ENCODE measurements around the gene SMARCB1. TPM values are rescaled to one million over a fixed set of nuclear protein-coding genes. Genes with fewer than 3 reads are reported as not detected.

The SMARCB1 gene
- total RNA-seq, 1 donor from 2014 or later = 92.2 TPM

GRCh38 chr22:23767673-23768548 lies 18.9 kb upstream of the SMARCB1 start, which contains the start of gene CHCHD10:
Gene CHCHD10 (minus strand): TSS chr22:23767972. CDS start chr22:23767874, 98 bp downstream.
- DNase-seq = peak; percentile 95
- intact Hi-C loops (cut with micrococcal nuclease) = loop anchor here (1.0 to 2.0 kb wide), 3 partner anchors 19 to 126 kb away; partner anchors contain the start of genes DERL3 and MIF
- peaks cover 5% of the 10 kb centered on the region for H3K36me3 Mint-ChIP-seq (ENCODE audit: low read depth)
- H3K27me3 Mint-ChIP-seq = peaks cover 2% of the 10 kb centered on the region
- peak within 1 kb of the TSS; percentile 79 for H3K27ac Mint-ChIP-seq
- H3K9me3 Mint-ChIP-seq = no peaks in the 10 kb centered on the region
- H3K4me3 Mint-ChIP-seq = peak within 1 kb of the TSS; percentile 87
- H3K4me1 Mint-ChIP-seq = peaks cover 34% of the 10 kb centered on the region

GRCh38 chr22:23769321-23769965 lies 17.3 kb upstream of the SMARCB1 start:
- Mint-ChIP-seq H3K27ac (no peak overlapping the region), H3K4me1 (peaks cover 28% of the 10 kb centered on the region), H3K4me3 (peak overlapping the region; percentile 87), H3K36me3 (ENCODE audit: low read depth) (peaks cover 5% of the 10 kb centered on the region), H3K27me3 (peaks cover 12% of the 10 kb centered on the region), H3K9me3 (no peaks in the 10 kb centered on the region)
- intact Hi-C loops (cut with micrococcal nuclease) = no loop called here
- DNase-seq = no peak

- no peak for DNase-seq
- peak overlapping the region; percentile 63 for H3K4me3 Mint-ChIP-seq
- intact Hi-C loops (cut with micrococcal nuclease) = loop anchor here (1.0 kb wide), 1 partner anchor 14 kb away; the partner anchor contains the start of gene SMARCB1
- H3K36me3 Mint-ChIP-seq (ENCODE audit: low read depth) = no peaks in the 10 kb centered on the region
- peaks cover 17% of the 10 kb centered on the region for H3K27me3 Mint-ChIP-seq
- no peak overlapping the region for H3K27ac Mint-ChIP-seq
- H3K9me3 Mint-ChIP-seq = no peaks in the 10 kb centered on the region
- H3K4me1 Mint-ChIP-seq = peaks cover 12% of the 10 kb centered on the region
Observed at GRCh38 chr22:23772315-23772648, 14.5 kb upstream of the SMARCB1 start.

- Mint-ChIP-seq H3K9me3 (no peaks in the 10 kb centered on the region), H3K4me1 (peaks cover 12% of the 10 kb centered on the region), H3K4me3 (peak within 1 kb of the TSS; percentile 63), H3K27ac (peak within 1 kb of the TSS; percentile 4), H3K27me3 (peaks cover 17% of the 10 kb centered on the region), H3K36me3 (ENCODE audit: low read depth) (no peaks in the 10 kb centered on the region)
- intact Hi-C loops (cut with micrococcal nuclease) = loop anchor here (1.0 kb wide), 1 partner anchor 13 kb away; the partner anchor contains the start of gene SMARCB1
- peak; percentile 82 for DNase-seq
Observed at GRCh38 chr22:23772649-23773473, 13.9 kb upstream of the SMARCB1 start, which contains the start of gene MMP11. Gene MMP11 (plus strand): TSS chr22:23772849. CDS start chr22:23772871, 22 bp downstream.

GRCh38 chr22:23773483-23774113 lies 13.2 kb upstream of the SMARCB1 start:
- peaks cover 10% of the 10 kb centered on the region for H3K4me1 Mint-ChIP-seq
- DNase-seq = no peak
- peaks cover 17% of the 10 kb centered on the region for H3K27me3 Mint-ChIP-seq
- peak overlapping the region; percentile 4 for H3K27ac Mint-ChIP-seq
- intact Hi-C loops (cut with micrococcal nuclease) = no loop called here
- H3K4me3 Mint-ChIP-seq = peak overlapping the region; percentile 16
- H3K9me3 Mint-ChIP-seq = no peaks in the 10 kb centered on the region
- H3K36me3 Mint-ChIP-seq (ENCODE audit: low read depth) = no peaks in the 10 kb centered on the region

- DNase-seq = no peak
- Mint-ChIP-seq H3K36me3 (ENCODE audit: low read depth) (no peaks in the 10 kb centered on the region), H3K9me3 (no peaks in the 10 kb centered on the region), H3K27me3 (peaks cover 17% of the 10 kb centered on the region), H3K4me3 (no peak overlapping the region), H3K4me1 (peaks cover 10% of the 10 kb centered on the region), H3K27ac (no peak overlapping the region)
- intact Hi-C loops (cut with micrococcal nuclease) = no loop called here
Observed at GRCh38 chr22:23774114-23774921, 12.4 kb upstream of the SMARCB1 start.

- Mint-ChIP-seq H3K27ac (no peak overlapping the region), H3K36me3 (ENCODE audit: low read depth) (no peaks in the 10 kb centered on the region), H3K4me1 (peaks cover 10% of the 10 kb centered on the region), H3K4me3 (no peak overlapping the region), H3K27me3 (peaks cover 17% of the 10 kb centered on the region), H3K9me3 (no peaks in the 10 kb centered on the region)
- intact Hi-C loops (cut with micrococcal nuclease) = no loop called here
- no peak for DNase-seq
Observed at GRCh38 chr22:23774922-23775436, 11.8 kb upstream of the SMARCB1 start.

DNA sequence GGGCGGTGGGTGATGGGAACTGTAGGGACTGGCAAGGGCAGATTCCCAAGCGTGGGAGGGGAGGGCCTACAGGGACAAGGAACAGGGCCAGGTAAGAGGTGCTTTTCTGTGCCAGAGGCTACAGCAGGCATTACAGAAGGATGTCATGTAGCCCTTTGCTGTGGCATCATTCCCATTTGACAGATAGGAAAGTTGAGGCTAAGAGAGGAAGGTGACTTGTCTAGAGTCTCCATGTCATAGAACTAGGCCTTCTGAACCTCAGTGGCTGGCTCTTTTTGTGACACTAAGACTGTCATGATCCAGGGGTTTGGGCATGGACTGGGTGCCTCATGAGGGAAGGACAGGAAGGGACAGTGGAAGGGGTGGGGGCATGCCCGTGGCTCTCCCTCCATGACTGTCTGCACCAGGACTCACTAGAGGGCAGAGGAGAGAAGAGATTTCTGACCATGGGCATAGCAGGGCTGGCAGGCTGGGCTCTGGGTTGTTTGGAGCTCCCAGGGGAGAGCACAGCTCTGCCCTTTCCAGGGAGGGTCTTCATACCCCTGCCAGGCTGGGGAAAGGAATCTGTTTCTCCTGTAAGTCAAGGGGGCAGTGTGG lies 10.9 kb upstream of the SMARCB1 start:
- H3K4me1 Mint-ChIP-seq = peaks cover 8% of the 10 kb centered on the region
- DNase-seq = no peak
- H3K27me3 Mint-ChIP-seq = peaks cover 17% of the 10 kb centered on the region
- H3K9me3 Mint-ChIP-seq = no peaks in the 10 kb centered on the region
- no peak overlapping the region for H3K27ac Mint-ChIP-seq
- no peak overlapping the region for H3K4me3 Mint-ChIP-seq
- intact Hi-C loops (cut with micrococcal nuclease) = no loop called here
- H3K36me3 Mint-ChIP-seq (ENCODE audit: low read depth) = no peaks in the 10 kb centered on the region

- H3K4me3 Mint-ChIP-seq = no peak overlapping the region
- DNase-seq = no peak
- H3K27me3 Mint-ChIP-seq = peaks cover 15% of the 10 kb centered on the region
- intact Hi-C loops (cut with micrococcal nuclease) = no loop called here
- no peaks in the 10 kb centered on the region for H3K9me3 Mint-ChIP-seq
- no peak overlapping the region for H3K27ac Mint-ChIP-seq
- no peaks in the 10 kb centered on the region for H3K36me3 Mint-ChIP-seq (ENCODE audit: low read depth)
- peaks cover 5% of the 10 kb centered on the region for H3K4me1 Mint-ChIP-seq
Observed at GRCh38 chr22:23777776-23778576, 8.8 kb upstream of the SMARCB1 start.

- H3K36me3 Mint-ChIP-seq (ENCODE audit: low read depth) = no peaks in the 10 kb centered on the region
- no peak for DNase-seq
- no peak overlapping the region for H3K27ac Mint-ChIP-seq
Observed at GRCh38 chr22:23778577-23778900, 8.2 kb upstream of the SMARCB1 start.

GRCh38 chr22:23779083-23779482 lies 7.7 kb upstream of the SMARCB1 start:
- Mint-ChIP-seq H3K9me3 (no peaks in the 10 kb centered on the region), H3K4me1 (peaks cover under 1% of the 10 kb centered on the region), H3K27ac (no peak overlapping the region), H3K36me3 (ENCODE audit: low read depth) (no peaks in the 10 kb centered on the region), H3K27me3 (peaks cover 7% of the 10 kb centered on the region), H3K4me3 (no peak overlapping the region)
- intact Hi-C loops (cut with micrococcal nuclease) = no loop called here
- no peak for DNase-seq

More at GRCh38 chr22:23778577-23778900, 8.2 kb upstream of the SMARCB1 start:
- intact Hi-C loops (cut with micrococcal nuclease) = no loop called here
- no peak overlapping the region for H3K4me3 Mint-ChIP-seq
- no peaks in the 10 kb centered on the region for H3K4me1 Mint-ChIP-seq
- peaks cover 9% of the 10 kb centered on the region for H3K27me3 Mint-ChIP-seq
- H3K9me3 Mint-ChIP-seq = no peaks in the 10 kb centered on the region
